ENCODE data around the gene BCL2L14.
"Not testable (repeated sequence)": the region's sequence is repeated elsewhere in the genome, so short reads cannot be mapped to it uniquely, and the experiment has no call there.

BCL2L14 gene

DNA sequence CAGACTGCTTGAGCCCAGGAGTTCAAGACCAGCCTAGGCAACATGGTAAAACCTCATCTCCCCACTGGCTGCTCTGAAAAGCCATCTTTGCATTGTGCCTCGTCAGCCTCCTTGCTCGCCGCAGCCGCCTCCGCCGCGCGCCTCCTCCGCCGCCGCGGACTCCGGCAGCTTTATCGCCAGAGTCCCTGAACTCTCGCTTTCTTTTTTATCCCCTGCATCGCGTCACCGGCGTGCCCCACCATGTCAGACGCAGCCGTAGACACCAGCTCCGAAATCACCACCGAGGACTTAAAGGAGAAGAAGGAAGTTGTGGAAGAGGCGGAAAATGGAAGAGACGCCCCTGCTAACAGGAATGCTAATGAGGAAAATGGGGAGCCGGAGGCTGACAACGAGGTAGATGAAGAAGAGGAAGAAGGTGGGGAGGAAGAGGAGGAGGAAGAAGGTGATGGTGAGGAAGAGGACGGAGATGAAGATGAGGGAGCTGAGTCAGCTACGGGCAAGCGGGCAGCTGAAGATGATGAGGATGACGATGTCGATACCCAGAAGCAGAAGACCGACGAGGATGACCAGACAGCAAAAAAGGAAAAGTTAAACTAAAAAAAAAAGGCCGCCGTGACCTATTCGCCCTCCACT is 40.3 kb downstream of the BCL2L14 start:
- DNase-seq = not testable (repeated sequence)

DNA sequence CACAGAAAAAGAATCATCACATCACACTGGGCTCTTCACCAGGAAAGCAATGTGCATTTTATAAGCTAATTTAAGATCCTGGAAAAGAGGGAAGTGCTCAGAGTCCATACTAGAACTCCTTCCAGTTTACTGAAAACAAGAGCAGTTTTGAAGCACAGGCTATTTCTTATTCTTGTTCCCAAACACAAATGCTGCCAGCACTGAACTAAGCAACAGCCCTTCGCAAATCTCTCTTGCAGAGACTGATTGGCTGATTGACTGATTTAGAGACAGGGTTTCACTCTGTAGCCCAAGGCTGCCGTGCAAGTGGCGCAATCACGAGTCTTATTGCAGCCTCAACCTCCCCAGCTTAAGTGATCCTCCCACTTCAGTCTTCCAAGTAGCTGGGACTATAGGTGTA is 44.8 kb downstream of the BCL2L14 start:
- no peak for DNase-seq

DNA sequence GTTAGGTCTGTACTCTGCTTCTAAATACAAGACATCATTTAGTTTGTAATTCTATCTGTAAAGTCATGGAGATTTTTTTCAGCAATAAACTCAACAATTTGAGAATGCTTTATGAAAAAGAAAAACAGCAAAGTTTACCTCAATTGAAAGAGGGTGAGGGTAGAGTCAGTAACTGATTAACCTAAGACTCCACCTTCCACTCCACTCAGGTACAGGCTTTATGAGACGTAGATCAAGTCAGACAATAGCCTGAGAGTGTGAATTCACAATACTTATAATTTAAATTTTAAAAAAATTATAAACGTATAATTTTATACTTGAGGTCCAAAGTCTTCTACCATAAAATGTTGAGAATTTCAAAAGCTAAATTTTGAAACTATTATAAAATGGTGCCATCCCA is 45.9 kb downstream of the BCL2L14 start:
- DNase-seq = no peak

DNA sequence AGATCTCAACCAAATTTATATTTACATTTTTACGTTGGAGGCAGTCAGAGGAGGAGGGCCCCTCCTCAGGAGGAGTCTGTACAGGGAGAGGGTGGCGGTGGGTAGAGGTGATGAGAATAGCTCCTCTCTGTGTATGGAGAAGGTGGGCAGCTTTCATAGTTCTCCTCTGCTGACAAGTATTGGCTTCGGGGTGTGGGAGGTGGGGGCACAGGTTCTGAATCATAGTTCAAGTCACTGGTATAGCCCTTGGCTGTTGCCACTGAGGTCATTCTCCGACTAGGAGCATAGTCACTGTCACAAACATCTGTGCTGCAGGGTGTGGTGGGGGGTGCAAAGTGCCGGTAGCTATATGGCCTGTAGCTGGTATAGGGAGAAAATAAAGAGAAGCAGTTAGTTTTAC is 50.3 kb downstream of the BCL2L14 start:
- DNase-seq = no peak

DNA sequence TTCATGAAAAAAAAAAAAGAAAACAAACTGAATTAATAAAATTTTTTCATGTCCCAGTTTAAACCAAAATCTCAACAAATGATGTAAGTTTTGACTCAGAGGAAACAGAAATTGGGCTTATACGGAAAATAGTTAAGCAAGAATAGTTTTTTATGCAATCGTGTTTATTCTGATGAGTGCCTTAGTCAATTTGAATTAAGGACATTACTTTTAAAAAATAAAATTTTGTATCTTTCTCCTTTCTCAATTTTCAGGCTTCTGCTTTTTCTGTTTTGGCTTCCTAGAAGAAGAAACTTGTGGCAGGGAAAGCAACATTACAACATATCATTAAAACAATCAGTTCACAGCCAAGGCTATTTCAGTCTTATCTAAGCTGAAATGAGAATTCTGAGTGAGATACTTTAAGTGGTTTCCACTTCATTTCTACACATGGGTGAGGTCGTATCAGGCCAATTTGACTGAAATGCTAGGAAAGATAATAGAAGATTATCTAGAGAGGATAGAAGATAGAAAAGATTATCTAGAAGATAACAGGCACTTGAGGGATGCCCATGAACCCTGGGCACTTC is 52.4 kb downstream of the BCL2L14 start:
- no peak for DNase-seq

DNA sequence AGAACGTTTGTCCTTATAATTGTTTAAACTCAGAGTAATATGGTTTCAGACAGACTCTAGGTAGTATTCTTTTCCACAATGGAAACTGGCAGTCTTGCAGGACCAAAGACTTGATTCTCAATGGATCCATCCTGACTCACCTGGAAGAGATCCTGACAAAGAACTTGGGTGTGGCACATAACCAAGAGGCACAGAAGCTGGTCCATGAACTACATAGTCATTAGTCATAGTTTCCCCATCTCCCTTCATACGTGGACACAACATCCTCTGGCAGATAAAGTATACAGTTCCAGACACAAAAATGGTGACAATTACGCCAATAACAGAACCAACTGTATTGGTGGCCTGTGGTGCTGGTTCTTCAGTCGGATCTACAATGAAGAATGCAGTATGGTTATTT is 55.8 kb downstream of the BCL2L14 start:
- no peak for DNase-seq

DNA sequence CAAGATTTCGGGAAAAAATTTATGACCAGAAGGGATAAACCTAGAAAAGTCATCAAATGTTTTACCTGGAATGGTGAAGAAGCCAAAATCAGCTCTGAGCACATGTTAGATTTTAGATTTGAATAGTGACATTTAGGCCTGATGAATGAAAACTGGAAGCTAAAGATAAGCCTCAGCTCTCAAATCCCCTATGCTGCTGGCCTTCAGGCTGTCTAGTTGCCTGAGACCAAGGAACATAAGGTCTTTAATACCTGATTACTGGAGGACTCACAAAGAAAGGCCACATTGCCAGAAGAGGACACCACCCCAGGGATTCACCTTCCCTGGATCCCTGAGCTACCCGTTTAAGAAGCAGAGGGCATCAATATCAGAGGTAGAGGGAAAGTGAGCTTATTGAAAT is 56.6 kb downstream of the BCL2L14 start:
- no peak for DNase-seq

DNA sequence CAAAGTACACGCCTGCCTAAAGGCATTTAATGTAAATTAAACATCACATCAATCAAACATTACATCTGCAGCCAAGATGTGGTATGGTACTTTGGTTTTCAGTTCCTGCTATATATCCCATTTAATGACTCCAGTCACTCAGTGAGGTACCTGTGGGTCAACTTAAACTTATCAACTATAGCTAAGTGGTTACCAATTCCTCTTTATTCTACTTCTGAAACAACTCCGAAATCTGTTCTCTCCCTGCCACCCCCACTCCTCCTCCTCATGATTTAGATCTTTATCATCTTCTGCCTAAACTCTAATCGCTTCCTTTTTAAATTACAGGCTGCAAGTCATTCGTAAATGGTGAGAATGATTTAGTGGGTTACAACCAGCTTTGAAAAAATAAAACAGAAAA is 57.9 kb downstream of the BCL2L14 start:
- DNase-seq = no peak

DNA sequence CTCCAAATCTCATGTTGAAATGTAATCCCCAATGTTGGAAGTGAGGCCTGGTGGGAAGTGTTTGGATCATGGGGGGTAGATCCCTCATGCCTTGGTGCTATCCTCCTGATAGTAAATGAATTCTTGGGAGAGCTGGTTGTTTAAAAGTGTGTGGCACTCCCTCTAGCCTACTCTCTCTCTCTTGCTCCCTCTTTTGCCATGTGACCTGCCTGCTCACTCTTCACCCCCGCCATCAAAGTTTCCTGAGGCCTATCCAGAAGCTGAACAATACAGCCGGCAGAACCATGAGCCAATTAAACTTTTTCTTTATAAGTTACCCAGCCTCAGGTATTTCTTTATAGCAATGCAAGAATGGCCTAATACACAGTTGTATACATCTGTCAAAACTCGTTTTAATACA is 62.5 kb downstream of the BCL2L14 start:
- DNase-seq = no peak

DNA sequence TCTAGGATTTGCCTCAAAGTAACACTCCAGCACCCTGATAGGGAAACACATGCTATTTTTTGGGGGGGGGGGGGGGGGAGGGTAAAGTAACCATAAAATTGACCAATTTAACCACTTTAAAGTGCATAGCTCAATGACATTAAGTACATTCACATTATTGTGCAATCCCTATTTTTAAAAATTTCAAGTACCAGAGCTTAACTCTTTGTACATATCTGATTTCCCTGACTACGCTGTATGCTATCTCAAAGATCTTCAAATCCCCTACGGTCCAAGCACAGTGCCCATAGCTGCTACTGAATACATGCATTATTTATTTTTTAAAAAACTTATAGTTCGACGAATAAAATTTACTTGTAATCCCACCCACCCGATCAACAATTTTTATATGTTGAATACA is 63.0 kb downstream of the BCL2L14 start:
- no peak for DNase-seq

DNA sequence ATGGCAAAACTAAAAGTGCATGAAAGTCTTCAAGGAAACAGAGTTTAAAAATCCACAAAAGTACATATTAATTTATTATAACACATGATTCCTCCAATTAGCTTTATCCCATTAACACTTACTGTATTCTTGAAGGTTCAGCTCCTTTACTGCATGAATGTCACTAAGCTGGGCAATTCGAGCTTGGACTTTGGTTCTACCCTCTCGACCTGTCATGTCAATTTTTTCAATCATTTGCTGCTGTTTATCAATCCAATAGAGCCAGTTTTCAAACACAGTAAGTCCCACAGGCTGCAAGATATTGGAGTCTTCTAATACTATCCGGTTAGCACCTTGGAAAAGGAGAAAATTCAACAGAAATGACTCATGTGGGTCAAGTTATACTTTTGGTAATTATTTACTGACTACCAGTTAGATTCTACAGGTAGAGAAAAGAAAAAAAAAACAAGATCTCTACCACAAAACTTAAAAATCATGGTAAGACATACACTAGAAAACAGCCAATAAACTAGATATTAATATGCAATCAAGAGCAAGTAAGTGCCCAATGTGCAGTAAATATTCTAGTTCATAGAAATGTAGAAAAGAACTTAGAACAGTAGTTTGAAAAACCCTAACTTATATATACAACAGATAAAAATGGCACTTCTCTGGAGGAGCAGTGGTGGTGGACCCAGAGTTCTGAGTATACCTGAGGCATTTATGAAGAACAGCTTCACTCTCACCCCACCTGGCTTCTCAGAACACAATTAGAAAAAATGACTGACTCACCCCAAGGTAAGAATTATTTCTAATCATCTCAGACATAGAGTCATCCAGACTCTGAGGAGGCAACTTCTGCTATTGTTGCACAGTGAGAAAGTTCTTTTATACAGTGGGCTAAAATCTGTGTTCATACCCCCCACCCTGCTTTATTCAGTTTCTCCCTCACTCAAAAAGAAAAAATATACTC is 67.7 kb downstream of the BCL2L14 start:
- no peak for DNase-seq

DNA sequence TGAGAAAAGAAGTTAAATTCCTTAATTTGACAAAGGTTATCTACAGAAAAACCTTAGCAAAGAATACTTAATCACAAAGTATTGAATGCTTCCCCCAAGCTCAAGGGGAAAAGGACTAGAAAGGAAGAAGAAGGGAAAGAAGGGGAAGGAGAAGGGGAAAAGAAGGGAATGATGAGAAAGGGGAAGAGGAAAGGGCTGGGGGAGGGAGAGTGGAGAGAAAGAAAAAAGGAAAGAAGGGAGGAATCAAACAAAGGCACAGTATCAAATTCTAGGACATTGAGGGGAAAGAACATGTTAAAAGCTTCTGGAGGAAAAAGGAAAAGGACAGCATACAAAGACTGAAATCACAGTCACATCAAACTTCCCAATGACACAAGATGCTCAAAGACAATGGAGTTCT is 70.3 kb downstream of the BCL2L14 start:
- no peak for DNase-seq

DNA sequence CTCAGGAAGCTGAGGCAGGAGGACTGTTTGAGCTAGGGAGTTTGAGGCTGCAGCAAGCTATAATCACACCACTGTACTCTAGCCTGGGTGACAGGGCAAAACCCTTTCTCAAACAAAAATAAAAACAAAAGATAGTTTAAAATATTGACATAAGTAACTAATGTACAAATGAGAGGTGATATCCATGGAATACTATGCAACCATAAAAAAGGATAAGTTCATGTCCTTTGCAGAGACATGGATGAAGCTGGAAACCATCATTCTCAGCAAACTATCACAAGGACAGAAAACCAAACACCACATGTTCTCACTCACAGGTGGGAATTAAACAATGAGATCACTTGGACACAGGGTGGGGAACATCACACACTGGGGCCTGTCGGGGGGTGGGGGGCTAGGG is 73.8 kb downstream of the BCL2L14 start:
- not testable (repeated sequence) for DNase-seq

DNA sequence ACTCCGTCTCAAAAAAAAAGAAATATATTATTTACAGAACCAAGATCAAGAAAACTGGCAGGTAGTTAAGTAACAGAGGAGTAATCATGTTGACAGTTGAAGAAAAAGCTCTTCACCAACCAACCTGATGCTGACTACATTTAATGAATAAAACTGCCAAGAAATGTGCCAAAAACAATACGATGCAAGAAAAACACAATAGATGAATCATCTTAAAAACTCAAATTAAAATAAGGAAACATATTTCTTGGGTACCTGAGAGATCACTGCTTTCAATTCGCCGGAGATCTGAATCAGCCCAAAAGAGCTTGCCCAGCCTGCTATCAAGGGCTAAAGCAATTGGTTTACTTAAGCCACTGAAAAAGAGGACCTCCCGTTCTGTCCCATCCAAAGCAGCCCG is 76.4 kb downstream of the BCL2L14 start:
- DNase-seq = no peak

Measured in activated gamma-delta T cell treated with Interleukin-2 at 50 U/mL for 16 hours (primary cell).